Measurements from ENCODE around the gene LYPD6.

- TF ChIP-seq CTCF (IDR thresholded peaks at IDR 0.05; ENCODE audit: low read depth, low read length, missing input control) (no peak), ZBTB33 (IDR thresholded peaks at IDR 0.05) (no peak), GABPA (IDR thresholded peaks at IDR 0.05 in 1 of 2, conservative IDR thresholded peaks at IDR 0.05 in 1 of 2) (no peak), RAD21 (IDR thresholded peaks at IDR 0.05) (no peak), JUND (IDR thresholded peaks at IDR 0.05) (no peak), ATF3 (IDR thresholded peaks at IDR 0.05) (no peak)
These were observed 79.1 kb downstream of the LYPD6 start for GRCh38 chr2:149409506-149409905.

Measured in liver (tissue), 3 donors.